PFSK-1 (cell line): ENCODE results near the gene ATP6V1C2.

ENCODE experiments used
- FOXP2 ChIP-seq: optimal IDR thresholded peaks from 2 replicates; pipeline ENCODE3; 2011; ENCODE audit warnings: borderline replicate concordance, control low read depth, inconsistent platforms; ENCODE audit not compliant: insufficient read depth; ENCODE audit errors: extremely low read length, extremely low read depth
- POLR2AphosphoS5 ChIP-seq: IDR thresholded peaks from 2 replicates; pipeline ENCODE4 v1.6.1; 2012; ENCODE audit warnings: low read depth, mild to moderate bottlenecking, control low read depth, low read length, moderate library complexity
- SIN3A ChIP-seq: IDR thresholded peaks from 2 replicates; pipeline ENCODE4 v1.6.1; 2012; ENCODE audit warnings: mild to moderate bottlenecking, low read length, moderate library complexity, borderline replicate concordance; ENCODE audit not compliant: insufficient read depth
- TAF1 ChIP-seq: IDR thresholded peaks from 2 replicates; pipeline ENCODE4 v1.6.1; 2012; ENCODE audit warnings: low read length, control low read depth, borderline replicate concordance; ENCODE audit not compliant: insufficient read depth
- TF ChIP-seq, protein P1 (sequence below), 2 experiments: IDR thresholded peaks; 2 replicates each; pipeline versions ENCODE4 v1.6.1 to v1.8.0; 2011 to 2012; ENCODE audit warnings: low read depth in 2 of 2, low read length in 2 of 2, control low read depth in 1 of 2, inconsistent platforms in 1 of 2, mild to moderate bottlenecking in 1 of 2, moderate library complexity in 1 of 2; ENCODE audit not compliant: insufficient read depth in 1 of 2

The ATP6V1C2 gene

DNA sequence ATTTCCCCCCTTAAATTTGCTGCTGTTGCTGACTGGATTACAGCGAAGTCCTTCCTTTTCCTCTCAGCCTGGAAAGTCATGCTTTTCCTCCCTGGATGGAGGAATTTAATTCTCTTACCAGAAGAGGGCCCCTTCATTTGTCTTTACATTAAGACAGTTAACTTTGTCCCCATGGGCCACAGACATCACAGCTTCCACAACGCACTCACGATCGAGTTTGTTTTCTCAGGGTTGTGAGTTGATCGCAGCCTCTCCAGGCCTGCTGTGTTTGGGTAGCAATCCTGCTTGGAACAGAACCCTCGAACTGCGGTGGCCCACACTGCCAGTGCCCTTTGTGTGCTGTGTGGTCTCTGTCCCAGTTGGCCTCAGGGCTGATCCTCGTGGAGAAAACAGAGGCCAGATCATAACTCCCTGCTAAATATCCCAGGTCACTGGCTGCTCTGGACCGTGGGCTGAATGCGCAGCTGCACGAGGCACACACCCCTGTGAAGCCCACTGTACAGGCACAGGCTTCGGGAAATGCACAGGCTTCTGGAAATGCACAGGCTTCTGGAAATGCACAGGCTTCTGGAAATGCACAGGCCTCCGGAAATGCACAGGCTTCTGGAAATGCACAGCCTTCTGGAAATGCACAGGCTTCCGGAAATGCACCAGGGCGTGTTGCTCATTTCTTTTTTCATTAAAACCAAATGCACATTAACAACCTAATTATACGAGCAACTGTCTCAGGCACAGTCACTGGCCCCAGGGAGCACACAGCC is 93.3 kb downstream of the ATP6V1C2 start:
- peak; percentile 34; the same call in 1 of the 2 replicates for TF ChIP-seq POLR2AphosphoS5
- peak; percentile 20; the same call in 1 of the 2 replicates for TF ChIP-seq TAF1
- TF ChIP-seq FOXP2 = no peak
- TF ChIP-seq, protein P1, sequence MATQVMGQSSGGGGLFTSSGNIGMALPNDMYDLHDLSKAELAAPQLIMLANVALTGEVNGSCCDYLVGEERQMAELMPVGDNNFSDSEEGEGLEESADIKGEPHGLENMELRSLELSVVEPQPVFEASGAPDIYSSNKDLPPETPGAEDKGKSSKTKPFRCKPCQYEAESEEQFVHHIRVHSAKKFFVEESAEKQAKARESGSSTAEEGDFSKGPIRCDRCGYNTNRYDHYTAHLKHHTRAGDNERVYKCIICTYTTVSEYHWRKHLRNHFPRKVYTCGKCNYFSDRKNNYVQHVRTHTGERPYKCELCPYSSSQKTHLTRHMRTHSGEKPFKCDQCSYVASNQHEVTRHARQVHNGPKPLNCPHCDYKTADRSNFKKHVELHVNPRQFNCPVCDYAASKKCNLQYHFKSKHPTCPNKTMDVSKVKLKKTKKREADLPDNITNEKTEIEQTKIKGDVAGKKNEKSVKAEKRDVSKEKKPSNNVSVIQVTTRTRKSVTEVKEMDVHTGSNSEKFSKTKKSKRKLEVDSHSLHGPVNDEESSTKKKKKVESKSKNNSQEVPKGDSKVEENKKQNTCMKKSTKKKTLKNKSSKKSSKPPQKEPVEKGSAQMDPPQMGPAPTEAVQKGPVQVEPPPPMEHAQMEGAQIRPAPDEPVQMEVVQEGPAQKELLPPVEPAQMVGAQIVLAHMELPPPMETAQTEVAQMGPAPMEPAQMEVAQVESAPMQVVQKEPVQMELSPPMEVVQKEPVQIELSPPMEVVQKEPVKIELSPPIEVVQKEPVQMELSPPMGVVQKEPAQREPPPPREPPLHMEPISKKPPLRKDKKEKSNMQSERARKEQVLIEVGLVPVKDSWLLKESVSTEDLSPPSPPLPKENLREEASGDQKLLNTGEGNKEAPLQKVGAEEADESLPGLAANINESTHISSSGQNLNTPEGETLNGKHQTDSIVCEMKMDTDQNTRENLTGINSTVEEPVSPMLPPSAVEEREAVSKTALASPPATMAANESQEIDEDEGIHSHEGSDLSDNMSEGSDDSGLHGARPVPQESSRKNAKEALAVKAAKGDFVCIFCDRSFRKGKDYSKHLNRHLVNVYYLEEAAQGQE (IDR thresholded peaks at IDR 0.05; ENCODE audit: insufficient read depth in 1 of 2, low read depth in 2 of 2, low read length in 2 of 2) = 0 out of 4 replicates have a peak, but pooled peaks of 1 of the 2 experiments have one; percentile 1

- TF ChIP-seq SIN3A = no peak
- TF ChIP-seq POLR2AphosphoS5 = no peak
These were observed 96.0 kb downstream of the ATP6V1C2 start for GRCh38 chr2:10817413-10817812.

GRCh38 chr2:10818984-10819383 is 97.6 kb downstream of the ATP6V1C2 start:
- TF ChIP-seq POLR2AphosphoS5 (no peak), SIN3A (no peak), FOXP2 (no peak), TAF1 (no peak)
- TF ChIP-seq, protein P1 (IDR thresholded peaks at IDR 0.05; ENCODE audit: insufficient read depth in 1 of 2, low read depth in 2 of 2, low read length in 2 of 2) = no peak

GRCh38 chr2:10819714-10820314 is 98.4 kb downstream of the ATP6V1C2 start:
- no peak for TF ChIP-seq POLR2AphosphoS5
- no peak for TF ChIP-seq SIN3A
- TF ChIP-seq TAF1 = no peak
- TF ChIP-seq, protein P1 (IDR thresholded peaks at IDR 0.05; ENCODE audit: insufficient read depth in 1 of 2, low read depth in 2 of 2, low read length in 2 of 2) = no peak
- no peak for TF ChIP-seq FOXP2

DNA sequence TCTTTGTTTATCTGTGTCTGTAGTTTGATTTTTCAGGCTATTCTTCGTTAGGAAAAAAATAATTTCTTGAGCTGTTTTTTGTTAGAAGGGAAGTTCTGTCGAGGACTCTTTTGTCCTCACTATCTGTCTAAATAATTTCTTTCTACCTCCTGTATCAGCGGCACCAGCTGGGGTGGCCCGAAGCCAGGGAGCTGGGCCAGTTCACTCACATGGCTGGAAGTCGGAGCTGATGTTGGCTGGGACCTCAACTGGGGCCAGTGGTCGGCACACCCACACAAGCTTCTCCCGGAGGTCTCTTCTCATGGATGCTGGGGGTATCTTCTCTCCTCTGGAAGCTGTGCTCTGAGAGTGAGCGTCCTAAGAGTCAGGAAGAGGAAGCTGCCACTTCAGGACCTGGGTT is 99.1 kb downstream of the ATP6V1C2 start:
- no peak for TF ChIP-seq SIN3A
- no peak for TF ChIP-seq FOXP2
- TF ChIP-seq, protein P1 (IDR thresholded peaks at IDR 0.05; ENCODE audit: insufficient read depth in 1 of 2, low read depth in 2 of 2, low read length in 2 of 2) = no peak
- no peak for TF ChIP-seq TAF1
- no peak for TF ChIP-seq POLR2AphosphoS5
